Esophagus muscularis mucosa (tissue), 4 donors: ENCODE results near the gene SHF. TPM values are rescaled to one million over a fixed set of nuclear protein-coding genes. Genes with fewer than 3 reads are reported as not detected.

Experiments used
- DNase-seq: peaks from one replicate; pipeline ENCODE4 v3.0.0-alpha.2; 2017; ENCODE audit errors: extremely low spot score
- H3K27ac ChIP-seq, 4 donors: fragments of 200-600 bp; sonication (generic); replicated peaks in 1 of 4; 1 replicate in 3 of 4; 2 replicates in 1 of 4; pipeline ENCODE4 v1.5.1; 2016 to 2019; ENCODE audit warnings: mild to moderate bottlenecking in 1 of 4
- H3K27me3 ChIP-seq, 4 donors: fragments of 200-600 bp; sonication (generic); one replicate each; pipeline versions ENCODE4 v1.5.1 to v1.6.0; 2016 to 2019
- H3K36me3 ChIP-seq, 4 donors: fragments of 200-600 bp; sonication (generic); one replicate each; pipeline ENCODE4 v1.5.1; 2016 to 2019
- H3K4me1 ChIP-seq, 4 donors: fragments of 200-600 bp; sonication (generic); one replicate each; pipeline ENCODE4 v1.5.1; 2016 to 2019
- H3K4me3 ChIP-seq, 4 donors: fragments of 200-600 bp; sonication (generic); 1 replicate in 2 of 4; 2 replicates in 2 of 4; pipeline ENCODE4 v1.5.1; 2016 to 2019; ENCODE audit warnings: mild to moderate bottlenecking in 4 of 4, moderate library complexity in 1 of 4
- H3K9me3 ChIP-seq, 4 donors: fragments of 200-600 bp; sonication (generic); 1 replicate in 3 of 4; 2 replicates in 1 of 4; pipeline ENCODE4 v1.5.1; 2016 to 2019
- CTCF ChIP-seq, 3 experiments: fragments of 200-600 bp in 2 of 3; fragments of 450-650 bp in 1 of 3; sonication (generic) in 2 of 3; IDR thresholded peaks; one replicate each; pipeline ENCODE4 v1.5.1; 2017 to 2019; ENCODE audit warnings: antibody characterized with exemption in 3 of 3, mild to moderate bottlenecking in 2 of 3, moderate library complexity in 1 of 3
- EP300 ChIP-seq: sonication (generic); formaldehyde crosslinking; IDR thresholded peaks from one replicate; pipeline ENCODE4 v1.6.1; 2017; ENCODE audit warnings: antibody characterized with exemption
- POLR2A ChIP-seq: fragments of 450-650 bp; IDR thresholded peaks from one replicate; pipeline ENCODE4 v1.6.1; 2017; ENCODE audit warnings: antibody characterized with exemption, moderate library complexity, mild to moderate bottlenecking, low read depth
- POLR2AphosphoS5 ChIP-seq, 2 donors: sonication (generic); formaldehyde crosslinking; IDR thresholded peaks; one replicate each; pipeline ENCODE4 v1.6.1; 2017; ENCODE audit warnings: antibody characterized with exemption in 2 of 2
- WGBS: methylation state at CpG from one replicate; pipeline ENCODE4 v1.1.5; 2018; 5-methylcytosine and 5-hydroxymethylcytosine counted together
- intact Hi-C: fragments of 100-400 bp; cut with DNase I; formaldehyde crosslinking; loops from one replicate; pipeline ENCODE4 v1.15.1; 2023
- total RNA-seq, 4 donors: library from RNA; depleted of rRNA; stranded (reverse); fragments of >200 nt; gene quantifications; one replicate each; pipeline versions ENCODE4 v1.1.0 to v1.2.1, GENCODE V29; 2016

SHF gene
- total RNA-seq, 4 donors from 2014 or later: 4.6 to 15.4 (median 10.2) TPM

GRCh38 chr15:45179221-45179985 is 8.4 kb downstream of the SHF start:
- Histone ChIP-seq H3K36me3 (peaks cover 5 to 22% (median 11%) of the 10 kb centered on the region in 4 donors), H3K4me1 (peaks cover 0 to 7% (median 3%) of the 10 kb centered on the region in 4 donors), H3K27me3 (no peaks in the 10 kb centered on the region), H3K9me3 (no peaks in the 10 kb centered on the region), H3K27ac (no peak overlapping the region), H3K4me3 (no peak overlapping the region)
- peak; percentile 13 to 51 (median 18) for TF ChIP-seq CTCF (IDR thresholded peaks at IDR 0.05)
- TF ChIP-seq POLR2AphosphoS5 (IDR thresholded peaks at IDR 0.05): no peak
- no peak for TF ChIP-seq POLR2A
- 94% methylated on average over 12 of the region's 13 CpGs for WGBS
- intact Hi-C loops: no loop called here
- no peak for DNase-seq

GRCh38 chr15:45177285-45177684 is 10.5 kb downstream of the SHF start:
- 82% methylated on average over 3 of the region's 3 CpGs for WGBS
- Histone ChIP-seq H3K9me3 (no peaks in the 10 kb centered on the region), H3K36me3 (peaks cover 5 to 32% (median 17%) of the 10 kb centered on the region in 4 donors), H3K27me3 (no peaks in the 10 kb centered on the region), H3K27ac (no peak overlapping the region), H3K4me1 (peaks cover 0 to 5% (median 0%) of the 10 kb centered on the region in 4 donors), H3K4me3 (no peak overlapping the region)
- intact Hi-C loops: no loop called here
- DNase-seq: no peak
- TF ChIP-seq POLR2AphosphoS5 (IDR thresholded peaks at IDR 0.05): no peak
- TF ChIP-seq POLR2A: no peak
- no peak for TF ChIP-seq EP300
- TF ChIP-seq CTCF (IDR thresholded peaks at IDR 0.05): no peak

DNA sequence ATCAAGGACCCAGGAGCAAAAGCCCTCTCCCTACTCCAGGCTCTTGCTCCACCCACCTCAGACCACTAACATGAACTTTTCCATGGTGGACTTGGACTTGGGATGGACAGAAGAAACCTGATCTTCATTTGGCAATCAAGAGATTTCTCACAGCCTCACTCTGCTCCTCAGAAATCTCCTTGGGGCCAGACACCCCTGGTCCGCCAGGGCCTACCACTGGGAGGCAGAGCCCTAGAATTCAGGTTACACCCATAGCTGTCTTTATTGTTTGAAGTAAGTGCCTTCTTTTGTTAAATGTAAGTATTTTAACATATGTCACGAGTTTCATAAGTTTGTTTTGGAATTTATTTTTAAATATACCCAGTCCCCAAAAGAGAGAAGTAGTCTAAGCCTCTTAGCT is 13.2 kb downstream of the SHF start:
- 91% methylated on average over 2 of the region's 2 CpGs for WGBS

GRCh38 chr15:45174069-45174468 is 13.7 kb downstream of the SHF start:
- Histone ChIP-seq H3K4me3 (no peak overlapping the region), H3K27me3 (no peaks in the 10 kb centered on the region), H3K36me3 (peaks cover 5 to 41% (median 19%) of the 10 kb centered on the region in 4 donors), H3K9me3 (no peaks in the 10 kb centered on the region), H3K4me1 (peaks cover 0 to 3% (median 0%) of the 10 kb centered on the region in 4 donors), H3K27ac (no peak overlapping the region)
- WGBS: 82% methylated on average over 4 of the region's 6 CpGs
- intact Hi-C loops: no loop called here
- TF ChIP-seq POLR2A (no peak), CTCF (IDR thresholded peaks at IDR 0.05) (no peak), EP300 (no peak), POLR2AphosphoS5 (IDR thresholded peaks at IDR 0.05) (no peak)
- DNase-seq: no peak

More for the DNA sequence above, 13.2 kb downstream of the SHF start:
- H3K27ac ChIP-seq: no peak overlapping the region
- TF ChIP-seq EP300: no peak
- TF ChIP-seq CTCF (IDR thresholded peaks at IDR 0.05): no peak
- no peak for TF ChIP-seq POLR2A
- no peak for TF ChIP-seq POLR2AphosphoS5 (IDR thresholded peaks at IDR 0.05)
- H3K27me3 ChIP-seq: no peaks in the 10 kb centered on the region
- peaks cover 5 to 41% (median 19%) of the 10 kb centered on the region in 4 donors for H3K36me3 ChIP-seq
- no peak for DNase-seq
- no peak overlapping the region for H3K4me3 ChIP-seq
- H3K9me3 ChIP-seq: no peaks in the 10 kb centered on the region
- H3K4me1 ChIP-seq: peaks cover 0 to 4% (median 0%) of the 10 kb centered on the region in 4 donors
- intact Hi-C loops: no loop called here
